Stimulated activated CD4-positive, alpha-beta T cell treated with anti-CD3 and anti-CD28 coated beads, Interleukin-15, amount 100 ng/mL, for 24 hours (primary cell): ENCODE results near the gene TPRX1.
"Not testable (repeated sequence)": the region's sequence is repeated elsewhere in the genome, so short reads cannot be mapped to it uniquely, and the experiment has no call there.

Experiments
- DNase-seq: peaks from one replicate; pipeline ENCODE4 v3.0.0-alpha.2; 2020

Gene TPRX1

GRCh38 chr19:47798904-47799266, 5.5 kb downstream of the TPRX1 start:
- no peak for DNase-seq

DNA sequence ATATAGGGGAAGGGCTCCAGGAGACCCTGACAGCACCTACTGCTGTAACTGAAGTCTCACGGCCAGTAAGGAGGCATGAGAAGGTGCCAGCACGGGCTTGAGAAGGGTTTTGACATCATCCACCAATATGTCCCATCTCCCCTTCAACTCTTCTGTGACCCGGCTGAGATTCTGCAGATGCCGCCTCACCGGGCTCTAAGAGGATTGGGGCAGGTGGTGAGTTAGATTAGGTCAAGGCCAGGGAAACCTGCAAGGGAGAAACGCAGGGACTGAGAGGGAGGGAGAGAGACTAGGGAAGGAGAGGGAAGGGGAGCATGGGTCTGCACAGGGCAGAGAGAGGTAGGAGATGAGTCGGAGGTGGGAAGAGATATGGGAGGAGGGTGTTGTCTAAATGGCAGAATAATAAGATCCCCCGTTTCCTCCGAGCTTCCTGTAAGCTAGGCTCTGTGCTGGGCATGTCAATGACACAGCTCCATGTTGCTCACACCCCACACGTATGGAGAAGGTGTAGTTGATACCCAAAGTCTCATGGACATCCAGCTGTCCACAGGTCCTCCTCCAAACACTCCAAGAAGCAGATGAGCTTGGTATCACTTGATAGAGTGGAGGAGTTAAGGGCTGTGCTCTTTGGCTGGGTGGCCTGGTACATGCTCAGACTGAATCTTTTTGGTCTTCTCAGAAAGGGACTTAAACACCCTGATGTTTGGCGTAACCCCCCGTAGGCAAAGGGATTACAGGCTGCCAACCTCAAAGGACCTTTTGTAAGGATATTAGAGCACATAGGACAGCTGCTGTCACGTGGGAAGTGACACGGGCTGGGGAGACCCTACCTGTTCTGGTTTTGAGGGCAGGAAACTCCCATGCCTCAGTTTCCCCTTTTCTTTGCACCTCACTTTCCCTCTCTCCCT, 6.1 kb downstream of the TPRX1 start:
- DNase-seq: no peak

GRCh38 chr19:47796785-47797184, 7.6 kb downstream of the TPRX1 start:
- no peak for DNase-seq

GRCh38 chr19:47794526-47794925, 9.8 kb downstream of the TPRX1 start:
- DNase-seq: no peak

- no peak for DNase-seq
These were observed 11.7 kb downstream of the TPRX1 start for GRCh38 chr19:47792616-47793015.

GRCh38 chr19:47790398-47790814, 13.9 kb downstream of the TPRX1 start:
- DNase-seq: peak; percentile 94

DNA sequence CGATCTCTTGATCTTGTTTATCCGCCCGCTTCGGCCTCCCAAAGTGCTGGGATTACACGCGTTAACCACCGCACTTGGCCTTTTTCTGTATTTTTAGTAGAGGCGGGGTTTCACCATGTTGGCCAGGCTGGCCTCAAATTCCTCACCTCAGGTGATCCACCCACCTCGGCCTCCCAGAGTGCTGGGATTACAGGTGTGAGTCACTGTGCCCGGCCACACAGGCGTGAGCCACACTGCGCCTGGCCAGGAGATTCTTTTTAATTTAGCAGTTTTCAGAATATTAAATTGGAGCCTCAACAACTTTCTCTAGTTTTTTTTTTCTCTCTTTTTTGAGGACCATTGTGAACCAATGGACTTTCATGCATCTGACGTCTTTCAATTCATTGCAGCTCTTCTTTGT, 14.5 kb downstream of the TPRX1 start:
- DNase-seq: not testable (repeated sequence)

- DNase-seq: not testable (repeated sequence)
These were observed 17.0 kb downstream of the TPRX1 start for GRCh38 chr19:47787307-47787706.

DNA sequence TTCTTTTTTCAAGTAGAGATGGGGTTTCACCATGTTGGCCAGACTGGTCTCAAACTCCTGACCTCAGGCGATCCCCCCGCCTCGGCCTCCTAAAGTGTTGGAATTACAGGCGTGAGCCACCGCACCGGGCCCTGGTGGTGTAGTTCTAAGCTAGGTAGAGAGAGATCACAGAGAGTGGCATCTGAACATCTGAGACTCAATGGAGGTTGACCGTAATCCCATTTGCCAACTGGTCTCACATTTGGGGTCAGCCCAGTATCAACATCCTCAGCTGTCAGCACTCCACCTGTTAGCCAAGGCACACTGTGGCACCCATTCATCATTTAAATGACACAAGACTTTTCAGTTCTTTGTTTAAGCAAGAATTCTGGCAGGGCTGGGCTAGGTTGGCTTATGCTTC, 17.8 kb downstream of the TPRX1 start:
- no peak for DNase-seq

- no peak for DNase-seq
These were observed 22.6 kb downstream of the TPRX1 start for GRCh38 chr19:47781590-47782262.

GRCh38 chr19:47780215-47780551, 24.2 kb downstream of the TPRX1 start:
- no peak for DNase-seq

DNA sequence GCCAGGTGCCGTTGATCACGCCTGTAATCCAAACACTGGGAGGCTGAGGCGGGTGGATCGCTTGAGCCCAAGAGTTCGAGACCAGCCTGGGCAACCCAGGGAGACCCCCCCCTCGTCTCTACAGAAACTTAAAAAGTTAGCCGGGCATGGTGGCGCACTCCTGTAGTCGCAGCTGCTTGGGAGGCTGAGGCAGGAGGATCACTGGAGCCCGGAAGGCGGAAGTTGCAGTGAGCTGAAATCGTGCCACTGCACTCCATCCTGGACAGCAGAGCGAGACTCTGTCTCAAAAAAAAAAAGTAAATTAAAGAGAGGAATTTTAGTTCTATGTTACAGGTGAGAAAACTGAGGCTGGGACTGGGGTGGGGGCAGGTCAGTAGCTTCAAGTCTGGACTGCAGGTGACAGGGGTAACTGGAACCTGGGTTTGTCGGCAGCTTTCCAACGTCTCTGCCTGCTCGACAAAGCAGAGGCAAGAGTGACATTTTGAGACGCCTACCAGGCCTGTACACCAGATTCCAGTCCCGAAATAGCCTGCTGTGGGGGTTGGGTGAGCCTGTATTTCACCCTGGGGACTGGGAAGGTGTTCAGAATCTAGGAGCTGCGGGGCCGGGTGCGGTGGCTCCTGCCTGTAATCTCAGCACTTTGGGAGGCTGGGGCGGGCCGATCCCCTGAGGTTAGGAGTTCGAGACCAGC, 24.7 kb downstream of the TPRX1 start:
- DNase-seq: no peak

DNA sequence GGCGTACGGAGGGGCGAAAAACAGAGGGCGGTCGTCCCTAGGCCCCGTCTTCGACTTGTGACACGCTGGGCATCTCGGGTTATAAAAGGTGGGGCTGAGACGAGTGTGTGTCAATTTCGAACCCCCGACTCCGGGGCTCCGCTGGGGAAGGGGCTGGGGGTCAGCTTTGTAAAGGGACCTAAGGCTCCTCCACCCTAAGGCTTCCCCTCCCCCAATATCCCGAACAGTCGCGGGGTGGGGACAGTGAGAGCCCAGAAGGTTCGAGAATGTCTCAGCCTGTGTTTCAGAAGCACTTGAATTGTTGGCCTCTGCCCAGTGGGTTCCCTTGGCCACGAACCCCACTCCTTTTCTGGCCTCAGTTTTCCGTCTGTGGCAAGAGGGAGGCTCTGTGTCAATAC, 25.4 kb downstream of the TPRX1 start:
- DNase-seq: peak; percentile 23

DNA sequence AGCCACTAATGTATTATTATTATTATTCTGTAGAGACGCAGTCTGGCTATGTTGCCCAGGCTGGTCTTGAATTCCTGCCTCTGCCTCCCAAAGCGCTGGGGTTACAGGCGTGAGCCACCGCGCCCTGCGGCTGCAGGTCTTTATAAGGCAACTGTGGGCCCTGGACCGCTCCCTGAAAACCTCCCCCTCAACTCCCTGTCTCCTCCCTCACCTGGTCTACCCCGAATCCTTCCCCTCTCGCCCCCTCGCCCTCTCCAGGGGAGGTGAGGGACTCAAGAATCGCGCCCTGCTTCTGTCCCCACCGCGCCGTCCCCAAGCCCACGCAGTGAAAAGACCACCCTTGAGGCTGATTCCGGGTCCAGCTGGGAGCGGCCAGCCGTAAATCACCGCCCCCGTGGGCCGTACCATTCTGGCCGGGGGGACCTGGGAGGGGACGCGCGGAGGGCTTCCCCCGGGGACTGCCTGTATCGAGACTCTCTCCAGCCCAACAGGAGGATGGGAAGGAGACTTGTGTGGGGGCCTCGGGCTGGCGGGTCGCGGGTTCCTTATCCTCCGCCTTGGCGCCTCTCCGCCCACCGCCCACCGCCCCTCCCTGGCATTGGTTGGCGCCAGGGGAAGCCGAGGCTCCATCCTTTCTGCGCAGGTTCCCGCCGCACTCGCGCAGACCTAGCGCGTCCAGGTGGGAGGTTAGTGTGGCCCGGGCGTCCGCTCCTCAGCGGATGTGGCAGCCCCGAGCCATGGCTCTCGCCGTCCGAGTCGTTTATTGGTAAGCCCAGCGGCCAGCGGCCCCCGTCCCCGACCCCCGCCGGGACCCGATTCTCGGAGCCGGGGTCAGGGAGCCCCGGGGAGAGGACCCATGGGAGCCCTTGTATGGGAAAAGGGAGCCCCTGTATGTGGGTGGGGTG, 26.1 kb downstream of the TPRX1 start, which contains the start of gene SELENOW:
Gene SELENOW, plus strand, starts transcription at position 655 of the 905 bp plus-strand sequence. Its CDS starts 83 bp downstream, at position 738.
- DNase-seq: peak; percentile 87

GRCh38 chr19:47777245-47778048, 26.9 kb downstream of the TPRX1 start:
- not testable (repeated sequence) for DNase-seq

GRCh38 chr19:47776568-47776967, 27.8 kb downstream of the TPRX1 start:
- no peak for DNase-seq

GRCh38 chr19:47771291-47771690, 33.1 kb downstream of the TPRX1 start:
- DNase-seq: not testable (repeated sequence)

DNA sequence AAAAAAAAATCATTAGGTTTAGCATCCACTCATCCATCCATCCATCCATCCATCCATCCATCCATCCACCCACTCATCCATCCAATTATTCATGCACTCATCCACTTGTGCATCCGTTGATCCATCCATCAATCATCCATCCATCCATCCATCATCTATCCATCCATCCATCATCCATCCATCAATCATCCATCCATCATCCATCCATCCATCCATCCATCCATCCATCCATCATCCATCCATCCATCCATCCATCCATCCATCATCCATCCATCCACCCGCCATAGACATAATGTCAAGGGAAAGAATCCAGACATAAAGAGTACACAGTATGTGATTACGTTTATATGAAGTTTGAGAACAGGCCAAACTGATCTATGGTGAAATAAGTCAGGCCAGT, 34.8 kb downstream of the TPRX1 start:
- no peak for DNase-seq

DNA sequence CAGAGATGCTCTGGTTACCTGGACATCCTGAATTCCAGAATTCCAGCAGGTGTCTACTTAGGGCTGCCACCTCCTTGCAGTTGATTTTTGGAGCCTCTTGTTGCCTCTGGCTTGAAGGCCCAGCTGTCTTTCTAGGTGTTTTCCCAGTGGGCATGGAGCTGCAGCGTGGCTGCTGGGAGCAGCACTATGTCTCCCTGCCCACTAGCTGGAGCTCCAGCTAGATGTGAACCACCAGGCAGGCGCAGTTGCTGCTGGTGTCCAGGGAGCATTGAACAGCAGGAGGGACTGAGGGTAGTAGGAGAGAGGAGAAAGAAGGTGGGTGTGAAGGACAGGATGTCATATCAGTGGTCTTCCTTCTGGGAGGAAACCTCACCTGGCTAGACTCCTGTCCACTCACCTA, 35.7 kb downstream of the TPRX1 start:
- DNase-seq: no peak

- DNase-seq: no peak
These were observed 37.0 kb downstream of the TPRX1 start for GRCh38 chr19:47767349-47767748.

DNA sequence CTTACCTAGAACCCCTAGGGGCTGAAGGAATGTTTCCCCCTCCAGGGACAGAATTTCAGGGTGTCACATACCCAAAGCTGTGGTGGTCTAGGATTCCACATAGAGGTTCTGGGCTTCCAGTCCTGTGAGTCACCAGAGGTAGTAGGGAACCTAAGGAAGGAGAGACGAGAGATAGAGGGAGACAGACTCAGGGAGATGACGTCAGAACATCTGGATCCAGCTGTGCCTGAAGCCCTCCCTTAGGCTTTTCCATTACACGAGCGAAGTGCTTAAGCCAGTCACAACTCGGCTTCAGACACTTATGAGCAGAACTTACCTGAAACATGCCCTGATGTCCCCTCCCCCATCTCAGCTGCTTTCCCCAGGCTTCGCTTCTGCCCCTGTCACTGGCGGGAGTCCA, 37.7 kb downstream of the TPRX1 start:
- DNase-seq: no peak

- DNase-seq: no peak
These were observed 38.1 kb downstream of the TPRX1 start for GRCh38 chr19:47766359-47766620.
